Measurements from ENCODE around the gene ATP5PD. TPM values are rescaled to one million over a fixed set of nuclear protein-coding genes. Genes with fewer than 3 reads are reported as not detected.

The ATP5PD gene
- total RNA-seq, 1 experiment from 2014 or later, result 344 TPM

GRCh38 chr17:75036643-75037268 is 10.0 kb downstream of the ATP5PD start:
- Histone ChIP-seq H3K23me2 (ENCODE audit: insufficient read length, low read depth, low read length, poor library complexity, severe bottlenecking) (peaks cover 3% of the 10 kb centered on the region), H3K79me2 (ENCODE audit: insufficient read depth, low read length) (no peaks in the 10 kb centered on the region), H4K8ac (replicated peaks; ENCODE audit: insufficient read length, low read depth, low read length) (no peak overlapping the region), H3K4me1 (ENCODE audit: insufficient read depth, low read length) (no peaks in the 10 kb centered on the region; the same call in 1 of the 2 replicates), H3K9me3 (ENCODE audit: control insufficient read depth, low read depth, low read length) (no peaks in the 10 kb centered on the region), H3T11ph (ENCODE audit: low read length) (no peak overlapping the region), H3K27me3 (ENCODE audit: insufficient read depth, low read length) (no peaks in the 10 kb centered on the region), H3K9ac (ENCODE audit: extremely low read depth, insufficient read length, low read length) (no peak overlapping the region), H3K56ac (ENCODE audit: insufficient read length, low read depth, low read length) (no peak overlapping the region), H4K5ac (ENCODE audit: insufficient read length, low read depth, low read length) (no peak overlapping the region), H4K20me1 (ENCODE audit: control insufficient read depth, insufficient read depth, insufficient read length) (no peaks in the 10 kb centered on the region), H4K91ac (ENCODE audit: insufficient read length, low read depth, low read length) (no peak overlapping the region), H3K79me1 (ENCODE audit: insufficient read depth, low read depth, low read length, poor library complexity, severe bottlenecking) (no peaks in the 10 kb centered on the region), H3K4me2 (ENCODE audit: insufficient read depth, insufficient read length, low read length) (no peak overlapping the region), H2BK5ac (ENCODE audit: insufficient read length, low read length) (no peak overlapping the region), H2BK120ac (ENCODE audit: low read depth, low read length, poor library complexity, severe bottlenecking) (no peak overlapping the region), H3K18ac (ENCODE audit: insufficient read length, low read depth, low read length) (no peak overlapping the region), H2AFZ (ENCODE audit: low read length) (no peak overlapping the region), H3K23ac (ENCODE audit: insufficient read length, low read depth, low read length) (no peak overlapping the region), H2AK5ac (ENCODE audit: insufficient read length, low read length) (no peak overlapping the region), H3K27ac (ENCODE audit: insufficient read length, low read depth, low read length) (no peak overlapping the region), H3K4ac (ENCODE audit: low read depth, low read length) (no peak overlapping the region), H2BK15ac (ENCODE audit: low read depth, low read length) (no peak overlapping the region), H2BK20ac (ENCODE audit: low read depth, low read length, poor library complexity, severe bottlenecking) (no peak overlapping the region), H2BK12ac (ENCODE audit: insufficient read length, low read depth, low read length) (no peak overlapping the region), H3K14ac (ENCODE audit: insufficient read depth, low read length) (no peak overlapping the region)
- Mint-ChIP-seq H3K36me3 (ENCODE audit: insufficient read depth in 1 of 3, low read depth in 3 of 3) (peaks cover 22 to 41% (median 39%) of the 10 kb centered on the region in 3 experiments), H3K4me1 (peaks cover 18 to 27% of the 10 kb centered on the region in 2 experiments), H3K27me3 (ENCODE audit: low read depth) (peaks cover 3% of the 10 kb centered on the region), H3K4me3 (peak overlapping the region in 1 of 2 experiments; percentile 54; a peak in 3 of 5 replicates), H3K27ac (peak overlapping the region in 2 of 3 experiments; percentile 74 to 80), H3K9me3 (peaks cover 0 to 3% of the 10 kb centered on the region in 2 experiments; a peak in 1 of 5 replicates)
- WGBS (ENCODE audit: extremely low coverage, insufficient read length, low lambda C conversion rate), result no CpG with 5 or more reads among the region's 27 CpGs
- peak; percentile 84 for DNase-seq
- no peak for TF ChIP-seq CTCF (conservative IDR thresholded peaks at IDR 0.05)
